Peyer's patch (tissue), 4 donors: ENCODE data around the gene PTPRK. TPM values are rescaled to one million over a fixed set of nuclear protein-coding genes. Genes with fewer than 3 reads are reported as not detected.

Experiments used
- DNase-seq, 3 donors: peaks; one replicate each; pipeline ENCODE4 v3.0.0-alpha.2; 2017 to 2019
- H3K27ac ChIP-seq, 4 donors: fragments of 200-600 bp; sonication (generic); one replicate each; pipeline ENCODE4 v1.5.1; 2016 to 2019
- H3K27me3 ChIP-seq, 2 donors: fragments of 200-600 bp; sonication (generic); one replicate each; pipeline ENCODE4 v1.5.1; 2019
- H3K36me3 ChIP-seq, 3 donors: fragments of 200-600 bp; sonication (generic); one replicate each; pipeline ENCODE4 v1.5.1; 2016 to 2019
- H3K4me1 ChIP-seq, 4 donors: fragments of 200-600 bp; sonication (generic); one replicate each; pipeline ENCODE4 v1.5.1; 2016 to 2019
- H3K4me3 ChIP-seq, 4 donors: fragments of 200-600 bp; sonication (generic); 1 replicate in 3 of 4; 2 replicates in 1 of 4; pipeline ENCODE4 v1.5.1; 2016 to 2019; ENCODE audit warnings: mild to moderate bottlenecking in 1 of 4
- H3K9me3 ChIP-seq, 4 donors: fragments of 200-600 bp; sonication (generic); one replicate each; pipeline ENCODE4 v1.5.1; 2016 to 2019; ENCODE audit warnings: mild to moderate bottlenecking in 1 of 4
- POLR2A ChIP-seq, 2 donors: fragments of 450-650 bp; IDR thresholded peaks; one replicate each; pipeline ENCODE4 v1.5.1; 2017; ENCODE audit warnings: antibody characterized with exemption in 2 of 2, mild to moderate bottlenecking in 2 of 2, moderate library complexity in 2 of 2
- total RNA-seq, 4 donors: library from RNA; depleted of rRNA; stranded (reverse); fragments of >200 nt; gene quantifications; one replicate each; pipeline ENCODE4 v1.1.0, GENCODE V29; 2016
- TF ChIP-seq, protein P1 (sequence below), 6 experiments: fragments of 450-650 bp in 4 of 6; fragments of 200-600 bp in 2 of 6; sonication (generic) in 1 of 6; IDR thresholded peaks; one replicate each; pipeline ENCODE4 v1.5.1; 2017 to 2019; ENCODE audit warnings: antibody characterized with exemption in 6 of 6, mild to moderate bottlenecking in 3 of 6, moderate library complexity in 1 of 6

PTPRK gene
- total RNA-seq, 4 donors from 2014 or later, result 109 to 192 (median 153) TPM

DNA sequence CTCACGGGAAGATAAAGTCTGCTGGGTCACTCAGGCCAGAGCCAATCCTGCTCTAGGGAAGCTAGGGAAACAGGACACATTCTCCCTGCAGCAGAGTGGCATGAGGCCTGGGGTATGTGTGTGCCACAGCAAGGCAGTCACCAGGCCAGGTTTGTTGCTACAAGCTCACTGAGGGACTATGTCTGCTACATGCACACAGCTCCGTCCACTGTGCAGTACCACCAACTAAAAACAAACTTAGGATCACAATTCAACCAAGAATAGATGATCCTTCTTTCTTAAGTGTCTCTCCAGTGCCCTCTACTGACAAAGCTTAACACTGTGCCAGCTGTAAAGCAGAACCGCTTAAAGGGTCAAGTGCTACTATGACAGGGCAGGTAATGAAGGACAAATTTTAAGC, 192.5 kb downstream of the PTPRK start:
- Histone ChIP-seq H3K27me3 (no peaks in the 10 kb centered on the region), H3K9me3 (no peaks in the 10 kb centered on the region), H3K27ac (no peak overlapping the region), H3K36me3 (no peaks in the 10 kb centered on the region), H3K4me3 (no peak overlapping the region), H3K4me1 (no peaks in the 10 kb centered on the region)
- peak in 1 of 3 donors; percentile 56 for DNase-seq
- TF ChIP-seq, protein P1, sequence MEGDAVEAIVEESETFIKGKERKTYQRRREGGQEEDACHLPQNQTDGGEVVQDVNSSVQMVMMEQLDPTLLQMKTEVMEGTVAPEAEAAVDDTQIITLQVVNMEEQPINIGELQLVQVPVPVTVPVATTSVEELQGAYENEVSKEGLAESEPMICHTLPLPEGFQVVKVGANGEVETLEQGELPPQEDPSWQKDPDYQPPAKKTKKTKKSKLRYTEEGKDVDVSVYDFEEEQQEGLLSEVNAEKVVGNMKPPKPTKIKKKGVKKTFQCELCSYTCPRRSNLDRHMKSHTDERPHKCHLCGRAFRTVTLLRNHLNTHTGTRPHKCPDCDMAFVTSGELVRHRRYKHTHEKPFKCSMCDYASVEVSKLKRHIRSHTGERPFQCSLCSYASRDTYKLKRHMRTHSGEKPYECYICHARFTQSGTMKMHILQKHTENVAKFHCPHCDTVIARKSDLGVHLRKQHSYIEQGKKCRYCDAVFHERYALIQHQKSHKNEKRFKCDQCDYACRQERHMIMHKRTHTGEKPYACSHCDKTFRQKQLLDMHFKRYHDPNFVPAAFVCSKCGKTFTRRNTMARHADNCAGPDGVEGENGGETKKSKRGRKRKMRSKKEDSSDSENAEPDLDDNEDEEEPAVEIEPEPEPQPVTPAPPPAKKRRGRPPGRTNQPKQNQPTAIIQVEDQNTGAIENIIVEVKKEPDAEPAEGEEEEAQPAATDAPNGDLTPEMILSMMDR (IDR thresholded peaks at IDR 0.05), result peak in 5 of 6 experiments; percentile 9 to 70 (median 50)
- no peak for TF ChIP-seq POLR2A (IDR thresholded peaks at IDR 0.05)

GRCh38 chr6:128323011-128323410, 197.4 kb downstream of the PTPRK start:
- H3K4me1 ChIP-seq, result no peaks in the 10 kb centered on the region
- no peaks in the 10 kb centered on the region for H3K27me3 ChIP-seq
- H3K9me3 ChIP-seq, result no peaks in the 10 kb centered on the region
- no peak overlapping the region for H3K27ac ChIP-seq
- H3K36me3 ChIP-seq, result peaks cover 0 to 3% (median 0%) of the 10 kb centered on the region in 3 donors
- no peak overlapping the region for H3K4me3 ChIP-seq
- TF ChIP-seq, protein P1 (IDR thresholded peaks at IDR 0.05), result no peak
- TF ChIP-seq POLR2A (IDR thresholded peaks at IDR 0.05), result no peak
- no peak for DNase-seq

DNA sequence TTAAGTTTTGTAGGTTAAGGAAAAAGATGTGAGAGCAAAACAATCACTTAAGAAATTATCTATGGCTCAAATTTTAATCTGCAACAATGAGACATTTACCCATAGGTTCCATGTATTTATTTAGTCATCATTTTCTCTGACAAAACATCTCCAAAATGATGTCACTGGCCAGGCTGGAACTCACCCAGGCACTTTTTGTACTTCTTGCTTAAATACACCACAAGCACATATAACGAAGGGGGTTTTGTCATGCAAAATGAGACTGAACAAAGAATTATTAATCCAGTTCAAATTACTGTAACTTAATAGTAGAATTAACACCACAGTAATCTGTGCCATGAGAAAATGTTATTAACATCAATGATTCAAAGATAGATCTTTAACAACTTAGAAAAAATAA, 200.5 kb downstream of the PTPRK start:
- Histone ChIP-seq H3K9me3 (no peaks in the 10 kb centered on the region), H3K4me3 (no peak overlapping the region), H3K27me3 (no peaks in the 10 kb centered on the region), H3K27ac (no peak overlapping the region), H3K4me1 (no peaks in the 10 kb centered on the region), H3K36me3 (peaks cover 0 to 3% (median 0%) of the 10 kb centered on the region in 3 donors)
- no peak for DNase-seq
- TF ChIP-seq, protein P1 (IDR thresholded peaks at IDR 0.05), result no peak
- TF ChIP-seq POLR2A (IDR thresholded peaks at IDR 0.05), result no peak

DNA sequence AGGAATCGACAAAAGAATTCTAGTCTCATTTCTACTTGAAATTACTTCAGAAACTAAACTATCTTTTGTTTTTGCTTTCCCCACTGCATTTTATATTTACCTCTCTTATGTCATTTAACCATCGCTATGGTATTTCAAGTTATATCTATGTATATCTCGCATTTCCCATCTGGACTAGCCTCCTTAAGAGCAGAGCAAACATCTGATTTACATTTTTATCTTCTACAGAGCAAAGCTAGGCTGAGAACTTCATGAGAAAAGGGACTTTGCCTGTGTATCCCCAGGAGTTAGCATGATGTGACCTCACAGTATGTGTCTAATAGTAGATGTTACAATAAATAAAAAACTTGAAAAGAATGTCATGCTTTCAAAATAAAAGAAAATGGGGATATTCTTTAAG, 201.2 kb downstream of the PTPRK start:
- no peak overlapping the region for H3K27ac ChIP-seq
- TF ChIP-seq, protein P1 (IDR thresholded peaks at IDR 0.05), result no peak
- TF ChIP-seq POLR2A (IDR thresholded peaks at IDR 0.05), result no peak
- peaks cover 0 to 3% (median 0%) of the 10 kb centered on the region in 3 donors for H3K36me3 ChIP-seq
- H3K27me3 ChIP-seq, result no peaks in the 10 kb centered on the region
- H3K4me1 ChIP-seq, result no peaks in the 10 kb centered on the region
- no peak for DNase-seq
- H3K4me3 ChIP-seq, result no peak overlapping the region
- no peaks in the 10 kb centered on the region for H3K9me3 ChIP-seq

GRCh38 chr6:128316258-128316929, 204.0 kb downstream of the PTPRK start:
- H3K4me3 ChIP-seq, result no peak overlapping the region
- H3K27ac ChIP-seq, result no peak overlapping the region
- TF ChIP-seq, protein P1 (IDR thresholded peaks at IDR 0.05), result no peak
- TF ChIP-seq POLR2A (IDR thresholded peaks at IDR 0.05), result no peak
- no peaks in the 10 kb centered on the region for H3K9me3 ChIP-seq
- H3K4me1 ChIP-seq, result no peaks in the 10 kb centered on the region
- no peak for DNase-seq
- no peaks in the 10 kb centered on the region for H3K36me3 ChIP-seq
- no peaks in the 10 kb centered on the region for H3K27me3 ChIP-seq
